HG02588 (cell line): ENCODE measurements around the gene FBXO9.
A peak's percentile ranks its signal among the peaks of the same experiment; 100 is the strongest.

Experiments
- ATAC-seq: cut with Tn5 transposase; IDR thresholded peaks from one replicate; pipeline ENCODE4 v1.9.1; 2021; ENCODE audit warnings: mild to moderate bottlenecking, moderate library complexity; ENCODE audit not compliant: unreplicated experiment

Gene FBXO9

GRCh38 chr6:53065266-53066076 is at the start of gene FBXO9:
Gene FBXO9, plus strand, starts transcription at chr6:53065404. Its CDS starts 386 bp downstream, at chr6:53065790.
- peak; percentile 46 for ATAC-seq

DNA sequence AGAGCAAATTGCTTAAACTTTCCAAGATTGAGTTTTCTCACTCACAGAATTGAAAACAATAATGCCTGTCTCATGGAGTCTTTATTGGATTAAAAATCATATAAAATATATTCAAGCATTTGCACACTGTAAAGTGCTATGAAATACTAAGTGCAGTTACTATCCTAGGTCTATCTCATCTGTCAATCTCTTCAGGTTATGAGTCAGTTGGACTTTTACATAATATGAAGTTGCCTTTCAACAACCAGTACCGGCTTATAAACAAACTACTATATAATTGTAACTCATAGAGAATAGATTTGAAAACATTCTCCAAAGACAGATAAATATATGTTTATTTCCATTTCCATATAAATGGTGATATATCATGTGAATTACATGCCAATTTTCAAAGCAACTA is 49.7 kb upstream of the FBXO9 start:
- ATAC-seq, result no peak

DNA sequence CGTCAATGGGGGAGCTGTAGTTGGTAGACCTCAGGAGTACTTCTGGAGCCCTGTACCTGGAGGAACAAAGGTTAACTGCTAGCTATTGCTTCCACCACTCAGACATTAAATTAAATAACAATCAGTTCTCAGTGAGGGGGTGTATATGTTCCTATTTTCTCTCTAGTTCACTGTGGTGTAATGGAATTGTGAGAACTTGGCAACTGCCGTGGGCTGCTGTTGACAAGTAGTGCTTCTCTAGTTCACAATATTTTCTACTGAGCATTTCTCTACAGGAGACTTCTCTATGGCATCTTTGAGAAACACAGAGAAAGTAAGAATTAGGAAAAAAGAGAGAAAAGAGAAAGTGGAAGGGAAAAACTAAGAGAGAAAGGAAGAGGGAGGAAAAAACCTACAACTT is 46.8 kb upstream of the FBXO9 start:
- no peak for ATAC-seq

DNA sequence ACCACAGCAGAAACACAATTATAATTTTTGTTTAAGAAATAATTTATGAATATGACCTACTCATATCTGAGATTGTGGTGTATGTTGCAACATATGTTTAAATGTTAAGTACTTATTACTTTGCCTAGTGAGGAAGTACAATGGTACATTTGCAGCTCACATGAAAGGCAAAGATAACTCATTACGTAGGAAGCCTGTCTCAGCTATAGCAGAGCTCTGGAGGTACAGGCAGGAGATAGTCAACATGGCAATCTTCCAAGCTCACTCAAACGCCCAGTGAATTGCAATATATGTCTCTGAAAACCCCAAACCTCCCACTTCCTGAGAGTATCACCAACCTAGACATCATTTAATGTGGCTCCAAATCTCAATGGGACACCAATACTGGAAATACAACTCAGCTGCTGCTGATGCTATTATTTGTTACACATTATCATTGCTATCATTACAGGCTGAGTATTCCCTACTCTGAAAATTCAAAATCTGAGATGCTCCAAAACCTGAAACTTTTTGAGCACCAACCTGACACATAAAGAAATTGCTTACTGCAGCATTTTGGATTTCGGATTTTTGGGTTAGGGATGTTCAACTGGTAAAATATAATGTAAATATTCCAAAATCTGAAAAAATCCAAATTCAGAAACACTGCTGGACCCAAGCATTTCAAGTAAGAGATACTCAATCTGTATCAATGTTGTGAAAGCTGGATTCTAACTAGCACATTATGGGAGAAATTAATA is 45.0 kb upstream of the FBXO9 start:
- no peak for ATAC-seq

GRCh38 chr6:53023323-53023722 is 41.9 kb upstream of the FBXO9 start:
- no peak for ATAC-seq

DNA sequence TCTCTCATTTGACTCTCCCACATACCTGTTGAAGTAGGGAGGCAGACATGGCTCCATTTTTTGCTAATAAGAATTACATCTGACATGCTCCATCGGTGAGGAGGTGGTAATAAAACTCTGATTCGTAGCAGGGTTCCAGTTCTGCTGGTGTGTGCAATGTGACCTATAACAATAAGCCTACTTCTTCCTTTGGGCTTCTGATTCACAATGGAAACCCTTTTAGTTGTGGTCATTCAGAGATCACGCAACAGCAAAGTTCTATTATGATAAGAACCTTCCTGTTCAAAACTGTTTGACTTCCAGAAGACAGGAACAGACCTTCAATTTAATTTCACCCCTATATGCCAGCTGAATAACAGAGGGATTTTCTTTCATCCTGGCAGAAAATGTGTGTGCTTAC is 38.7 kb upstream of the FBXO9 start:
- ATAC-seq, result no peak

DNA sequence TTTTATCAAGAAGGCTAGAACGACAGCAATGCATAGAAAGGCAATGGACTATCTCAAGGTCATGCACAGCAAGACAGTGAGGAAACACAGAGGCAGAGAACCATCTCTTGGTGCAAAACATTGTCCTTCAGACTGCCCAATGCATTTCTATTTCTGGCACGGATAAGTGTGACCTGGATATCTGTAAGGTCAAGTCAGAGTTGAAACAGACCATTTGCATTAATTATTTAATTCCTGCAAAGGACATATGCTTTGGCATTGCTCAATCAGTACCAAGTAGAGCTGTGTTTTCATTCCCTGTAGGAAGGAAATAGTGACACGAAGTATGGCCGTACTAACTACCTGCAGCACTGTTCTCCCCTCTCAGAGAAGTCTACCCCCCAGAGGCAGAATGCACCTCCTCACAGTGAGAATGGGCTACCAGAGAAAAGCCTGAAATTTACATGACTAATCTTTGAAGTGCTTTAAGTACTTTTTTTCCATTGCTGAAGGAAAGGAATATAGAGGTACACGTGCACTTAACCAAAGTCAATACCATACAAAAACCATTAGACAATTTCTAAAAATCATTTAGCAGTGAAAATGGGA is 38.0 kb upstream of the FBXO9 start:
- no peak for ATAC-seq

DNA sequence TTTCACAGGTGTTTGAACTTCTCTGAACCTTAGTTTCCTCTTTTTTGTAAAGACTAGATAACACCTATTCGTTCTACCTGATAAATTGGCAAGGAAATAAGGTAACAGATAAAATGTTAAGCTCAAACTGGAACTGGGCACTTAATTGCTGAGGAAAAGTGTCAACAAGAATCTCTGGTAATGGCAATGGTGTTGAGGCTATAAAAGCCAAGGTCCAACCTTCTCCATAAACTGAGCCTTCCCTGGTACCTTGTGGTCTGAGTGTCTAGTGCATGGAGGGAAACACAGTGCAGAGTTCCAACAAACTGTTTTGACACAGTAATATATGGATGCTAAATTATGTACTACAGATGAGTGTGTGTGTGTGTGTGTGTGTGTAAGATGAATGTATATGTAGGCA is 36.7 kb upstream of the FBXO9 start:
- no peak for ATAC-seq

- no peak for ATAC-seq
Measured at GRCh38 chr6:53029257-53029656, 35.9 kb upstream of the FBXO9 start.

DNA sequence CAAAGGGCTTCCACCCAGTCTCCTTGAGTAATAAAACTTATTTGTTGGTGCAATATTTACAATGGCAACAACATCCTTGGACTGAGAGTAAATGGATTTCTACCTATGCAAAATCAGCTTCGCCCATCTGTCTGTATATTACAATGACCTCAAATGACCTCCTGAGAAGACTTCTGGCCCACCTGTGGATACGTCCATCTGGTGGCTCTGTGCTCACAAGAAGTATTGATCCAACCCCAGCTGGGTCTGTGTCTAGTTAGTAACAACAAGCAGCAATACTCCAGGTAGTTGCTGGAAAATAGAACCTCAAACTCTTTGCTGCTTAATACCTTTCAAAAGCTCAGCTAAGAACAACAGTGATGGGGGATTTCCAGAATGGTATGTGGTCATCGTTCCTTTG is 35.4 kb upstream of the FBXO9 start:
- no peak for ATAC-seq

DNA sequence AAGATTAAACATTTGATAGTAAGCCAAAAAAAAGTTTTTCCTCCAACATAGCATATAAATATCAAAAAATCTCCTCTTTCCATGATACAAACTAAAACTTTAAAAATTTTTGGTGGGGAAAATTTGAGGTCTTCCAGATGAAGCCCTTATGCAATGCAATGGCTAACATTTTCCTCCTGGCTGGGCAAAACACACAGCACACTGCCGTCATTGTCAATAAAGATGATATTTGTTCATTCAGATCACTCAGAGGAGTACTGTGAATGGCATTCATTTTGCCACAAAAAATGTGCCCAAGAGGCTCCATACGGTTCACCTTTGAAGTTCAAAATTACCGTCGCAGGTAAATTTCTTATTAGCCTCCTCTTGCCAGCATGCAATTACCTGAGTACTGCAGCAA is 33.9 kb upstream of the FBXO9 start:
- no peak for ATAC-seq

DNA sequence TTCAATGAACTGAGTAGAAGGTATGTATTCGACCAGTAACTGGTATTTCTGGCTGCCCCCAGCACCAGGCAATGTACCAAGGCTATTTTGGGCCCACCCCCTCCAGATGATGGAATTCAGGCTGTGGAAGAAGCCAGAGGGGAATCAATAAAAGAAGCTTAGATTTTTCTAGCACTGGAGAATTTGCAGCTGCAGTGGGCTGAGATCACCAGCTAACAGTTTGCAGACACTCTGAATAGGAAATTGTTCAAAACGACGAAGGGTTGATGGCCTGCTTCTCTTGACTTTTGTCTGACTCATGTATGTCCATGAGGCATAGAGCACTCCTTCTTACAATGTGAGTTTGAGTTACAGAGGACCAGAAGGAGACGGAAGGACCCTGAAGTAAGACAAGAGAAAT is 32.4 kb upstream of the FBXO9 start:
- no peak for ATAC-seq

GRCh38 chr6:53033764-53034163 is 31.4 kb upstream of the FBXO9 start:
- no peak for ATAC-seq

DNA sequence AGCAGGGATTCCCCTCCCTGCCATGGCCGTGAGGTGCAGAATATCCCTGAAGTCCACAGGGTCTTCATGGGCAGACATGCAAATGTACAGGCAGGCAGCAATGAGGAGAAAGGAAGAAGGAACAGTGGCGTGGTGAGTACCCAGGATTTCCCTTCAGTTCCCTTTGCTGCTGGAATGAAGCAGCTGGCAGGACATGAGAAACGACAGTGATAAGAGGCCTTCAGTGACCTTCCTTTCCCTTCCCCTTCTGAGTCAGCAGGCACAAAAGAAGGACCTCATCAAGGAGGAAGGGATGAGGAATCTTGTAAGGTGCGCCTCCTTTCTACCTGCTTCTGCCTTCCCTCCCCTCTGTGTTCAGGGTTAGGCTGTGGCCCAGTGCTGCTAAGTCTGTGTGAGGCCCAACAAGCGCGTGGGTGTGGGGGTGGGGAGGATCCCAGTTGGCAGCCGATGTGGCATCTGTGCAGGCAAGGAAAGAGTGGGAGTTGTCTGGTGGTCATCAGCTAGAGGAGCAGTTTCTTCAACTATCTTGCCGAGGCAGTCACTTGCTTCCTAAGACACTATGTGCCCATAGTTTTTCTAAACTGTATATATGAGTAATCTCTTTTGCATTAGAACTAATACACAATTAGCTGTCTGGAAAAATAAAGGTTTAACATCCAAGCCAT is 29.5 kb upstream of the FBXO9 start:
- ATAC-seq, result no peak

DNA sequence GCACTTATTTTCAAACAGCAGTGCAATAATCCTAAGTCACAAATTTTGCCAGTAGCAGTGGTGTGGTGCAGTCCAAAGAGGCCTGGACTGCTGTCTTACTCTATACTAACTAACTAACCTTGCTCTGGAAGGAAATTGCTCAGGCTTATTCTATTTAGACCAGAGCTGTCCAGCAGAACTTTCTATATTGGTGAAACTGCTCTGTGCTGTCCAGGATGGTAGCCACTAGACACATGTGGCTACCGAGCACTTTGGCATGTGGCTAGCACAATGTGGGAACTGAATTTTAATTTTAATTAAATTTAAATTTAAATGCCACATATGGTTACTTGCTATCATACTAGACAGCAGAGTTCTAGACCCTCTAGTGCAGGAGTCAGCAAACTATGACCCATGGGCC is 27.1 kb upstream of the FBXO9 start:
- ATAC-seq, result no peak

DNA sequence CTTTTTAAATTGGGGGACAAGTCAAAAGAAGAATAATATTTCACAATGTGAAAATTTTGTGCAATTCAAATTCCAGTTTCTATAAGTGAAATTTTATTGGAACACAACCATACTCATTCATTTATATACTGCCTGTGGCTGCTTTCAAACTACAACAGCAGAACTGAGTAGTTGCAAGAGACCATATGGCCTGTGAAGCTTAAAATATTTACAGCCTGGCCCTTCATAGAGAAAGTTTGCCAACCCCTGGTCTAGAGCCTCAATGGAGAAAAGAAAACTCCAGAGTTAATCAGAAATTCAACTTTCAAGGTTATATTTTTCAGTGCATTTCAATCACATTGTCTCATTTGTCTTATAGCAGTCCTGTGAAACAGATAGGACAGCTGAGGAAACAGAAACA is 26.6 kb upstream of the FBXO9 start:
- no peak for ATAC-seq

DNA sequence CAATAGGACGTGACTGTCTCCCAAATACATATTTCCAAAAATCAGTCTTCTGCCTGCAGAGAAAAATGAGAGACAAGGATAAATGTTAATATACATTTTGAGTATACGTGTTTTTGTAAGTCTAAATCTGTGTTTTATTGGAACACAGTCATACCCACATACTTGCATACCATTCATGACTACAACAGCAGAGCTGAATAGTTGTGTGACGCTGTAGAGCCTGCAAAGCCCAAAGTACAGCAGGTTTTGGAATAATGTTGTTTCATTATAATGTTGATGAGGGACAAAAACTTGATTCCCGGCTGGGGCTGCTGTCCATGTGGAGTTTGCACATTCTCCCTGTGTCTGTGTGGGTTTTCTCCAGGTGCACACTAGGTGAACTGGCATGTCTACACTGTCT is 23.8 kb upstream of the FBXO9 start:
- ATAC-seq, result no peak

- no peak for ATAC-seq
Measured at GRCh38 chr6:53042112-53042511, 23.1 kb upstream of the FBXO9 start.

- ATAC-seq, result no peak
Measured at GRCh38 chr6:53043581-53043980, 21.6 kb upstream of the FBXO9 start.

- no peak for ATAC-seq
Measured at GRCh38 chr6:53044071-53044470, 21.1 kb upstream of the FBXO9 start.

DNA sequence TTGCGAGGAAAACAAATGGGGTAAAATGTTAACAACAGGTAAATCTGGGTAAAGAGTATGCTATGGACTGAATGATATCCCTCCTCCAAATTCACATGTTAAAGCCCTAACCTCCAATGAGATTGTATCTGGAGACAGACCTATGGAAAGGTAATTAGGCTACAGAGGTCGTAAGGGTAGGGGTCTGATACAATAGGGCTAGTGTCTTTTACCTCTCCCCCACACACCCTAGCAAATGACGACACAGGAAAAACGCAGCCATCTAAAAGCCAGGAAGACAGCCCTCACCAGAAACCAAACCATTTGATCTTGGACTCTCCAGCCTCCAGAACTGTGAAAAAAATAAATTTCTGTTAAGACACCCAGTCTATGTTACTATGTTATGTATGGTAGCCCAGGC is 20.6 kb upstream of the FBXO9 start:
- no peak for ATAC-seq
